Hematopoietic multipotent progenitor cell treated with erythropoietin and hydrocortisone succinate and interleukin-3 and kit ligand, for 4 days (in vitro differentiated cells): ENCODE measurements around the gene ACVRL1.

Experiments used
- DNase-seq: peaks from one replicate; pipeline ENCODE4 v3.0.0-alpha.2; 2015

Gene ACVRL1

DNA sequence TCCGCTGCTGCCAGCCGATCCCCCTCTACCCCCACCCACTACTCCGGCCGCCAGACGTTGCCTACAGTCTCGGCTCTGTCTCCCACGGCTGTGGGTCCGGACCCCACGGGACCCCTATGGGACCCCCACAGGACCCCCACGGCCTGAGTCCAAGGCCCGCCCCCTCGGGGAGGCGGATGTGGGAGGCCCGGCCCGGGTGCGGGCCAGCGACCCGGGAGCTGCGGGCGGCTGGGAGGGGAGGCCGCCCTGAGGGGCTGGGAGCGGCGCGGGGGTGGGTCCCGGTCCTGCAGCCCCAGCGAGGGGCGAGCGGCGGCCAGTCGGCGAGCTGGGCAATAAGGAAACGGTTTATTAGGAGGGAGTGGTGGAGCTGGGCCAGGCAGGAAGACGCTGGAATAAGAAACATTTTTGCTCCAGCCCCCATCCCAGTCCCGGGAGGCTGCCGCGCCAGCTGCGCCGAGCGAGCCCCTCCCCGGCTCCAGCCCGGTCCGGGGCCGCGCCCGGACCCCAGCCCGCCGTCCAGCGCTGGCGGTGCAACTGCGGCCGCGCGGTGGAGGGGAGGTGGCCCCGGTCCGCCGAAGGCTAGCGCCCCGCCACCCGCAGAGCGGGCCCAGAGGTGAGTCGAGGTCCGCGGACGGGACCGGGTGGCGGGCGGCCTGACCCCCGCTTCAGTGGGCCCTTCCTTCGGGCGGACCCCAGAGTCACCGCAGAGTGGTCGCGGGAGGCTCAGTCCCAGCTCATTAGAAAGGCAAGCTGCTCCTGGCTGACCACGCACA is at the start of gene ACVRL1:
Gene ACVRL1 (plus strand): TSS at position 422 of the 773 bp plus-strand sequence. CDS start 4,971 bp downstream, outside the sequence.
- no peak for DNase-seq

GRCh38 chr12:51860986-51861385 is 46.3 kb upstream of the ACVRL1 start:
- no peak for DNase-seq

DNA sequence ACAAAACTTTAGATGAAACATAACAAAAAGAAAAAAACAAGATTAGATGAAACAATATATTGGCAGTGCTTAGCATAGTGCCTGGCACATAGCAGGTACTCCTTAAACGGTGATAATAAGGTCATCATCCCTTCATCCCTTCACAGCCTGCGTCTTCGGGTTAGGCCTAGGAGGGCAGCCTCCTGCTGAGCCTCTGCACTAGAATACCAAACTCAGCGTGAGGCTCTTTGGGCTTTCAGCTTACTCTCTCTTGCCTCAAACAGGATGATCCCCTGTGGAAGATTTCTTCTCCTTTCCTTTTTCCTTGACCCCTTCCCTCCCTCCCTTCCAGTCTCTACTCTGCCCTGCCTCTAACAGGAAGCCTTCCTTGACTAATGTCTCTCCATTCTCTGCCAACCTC is 44.4 kb upstream of the ACVRL1 start:
- DNase-seq = no peak

DNA sequence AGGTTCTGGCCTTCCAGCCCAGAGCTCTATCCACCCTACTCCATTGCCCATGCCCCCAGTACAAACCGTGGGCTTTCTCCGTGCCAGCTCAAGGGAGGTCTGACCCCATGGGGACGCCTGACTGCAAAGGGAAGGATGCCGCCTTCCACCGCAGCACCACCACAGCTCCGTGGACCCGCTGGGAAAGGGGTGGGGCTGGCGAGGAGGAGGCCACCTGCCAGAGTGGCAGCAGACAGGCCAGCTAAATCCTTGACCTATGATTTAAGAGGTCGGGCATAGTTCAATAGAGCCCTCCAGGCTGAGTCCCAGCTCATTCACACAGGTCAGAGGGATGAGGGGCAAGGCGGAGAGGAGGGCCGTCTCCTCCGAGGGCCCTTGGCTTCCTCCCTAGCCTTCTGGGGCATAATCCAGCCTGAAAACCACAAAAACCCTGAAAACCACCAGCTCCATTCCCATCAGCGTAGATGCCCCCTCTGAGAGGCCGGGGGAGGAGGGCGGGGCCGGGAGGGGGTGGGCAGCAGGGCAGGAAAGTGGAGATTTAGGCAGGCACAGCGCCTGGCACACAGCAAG is 43.9 kb upstream of the ACVRL1 start:
- DNase-seq = peak; percentile 32

DNA sequence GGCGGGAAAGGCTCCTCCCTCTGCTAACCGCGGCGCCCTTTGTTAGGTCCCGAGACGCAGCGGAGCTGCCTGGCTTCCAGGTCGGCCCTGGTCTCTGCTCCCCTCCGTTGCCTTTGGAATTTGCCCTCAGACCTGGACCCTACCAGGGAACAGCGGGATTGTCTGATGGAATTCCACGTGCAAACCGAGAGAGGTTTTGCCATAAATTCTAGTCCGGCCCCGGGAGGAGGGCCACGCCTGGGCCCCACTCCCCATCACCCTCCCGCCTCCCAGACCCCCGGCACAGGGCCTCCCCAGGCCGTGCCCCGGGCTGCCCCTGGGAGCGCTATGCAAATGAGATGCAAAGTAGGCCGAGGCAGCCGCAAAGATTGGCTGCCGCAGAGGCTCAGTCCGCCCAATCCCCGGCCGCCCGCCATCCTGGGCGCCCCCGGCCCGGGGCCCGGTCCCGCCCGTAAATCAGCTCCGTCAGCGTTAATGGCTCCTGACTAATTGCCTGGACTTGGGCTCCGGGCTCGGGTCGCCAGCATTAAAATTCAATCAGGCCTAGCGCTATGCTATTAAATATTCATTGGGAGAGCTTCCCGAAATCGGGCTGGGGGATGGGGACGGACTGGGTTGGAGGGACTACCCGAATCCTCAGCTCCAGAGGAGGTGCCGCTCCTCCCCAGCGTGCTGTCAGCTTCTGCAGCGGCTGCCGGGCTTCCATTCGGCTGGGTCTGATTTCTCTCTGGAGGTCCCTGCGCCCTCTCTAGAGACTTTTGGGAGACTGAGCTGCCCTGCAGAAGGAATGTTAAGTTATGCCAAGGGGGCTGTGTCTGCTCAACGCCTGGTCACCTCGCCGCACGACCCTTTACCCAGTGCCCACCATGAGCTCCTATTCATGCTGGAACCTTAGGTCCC is 43.1 kb upstream of the ACVRL1 start:
- DNase-seq = peak; percentile 22

DNA sequence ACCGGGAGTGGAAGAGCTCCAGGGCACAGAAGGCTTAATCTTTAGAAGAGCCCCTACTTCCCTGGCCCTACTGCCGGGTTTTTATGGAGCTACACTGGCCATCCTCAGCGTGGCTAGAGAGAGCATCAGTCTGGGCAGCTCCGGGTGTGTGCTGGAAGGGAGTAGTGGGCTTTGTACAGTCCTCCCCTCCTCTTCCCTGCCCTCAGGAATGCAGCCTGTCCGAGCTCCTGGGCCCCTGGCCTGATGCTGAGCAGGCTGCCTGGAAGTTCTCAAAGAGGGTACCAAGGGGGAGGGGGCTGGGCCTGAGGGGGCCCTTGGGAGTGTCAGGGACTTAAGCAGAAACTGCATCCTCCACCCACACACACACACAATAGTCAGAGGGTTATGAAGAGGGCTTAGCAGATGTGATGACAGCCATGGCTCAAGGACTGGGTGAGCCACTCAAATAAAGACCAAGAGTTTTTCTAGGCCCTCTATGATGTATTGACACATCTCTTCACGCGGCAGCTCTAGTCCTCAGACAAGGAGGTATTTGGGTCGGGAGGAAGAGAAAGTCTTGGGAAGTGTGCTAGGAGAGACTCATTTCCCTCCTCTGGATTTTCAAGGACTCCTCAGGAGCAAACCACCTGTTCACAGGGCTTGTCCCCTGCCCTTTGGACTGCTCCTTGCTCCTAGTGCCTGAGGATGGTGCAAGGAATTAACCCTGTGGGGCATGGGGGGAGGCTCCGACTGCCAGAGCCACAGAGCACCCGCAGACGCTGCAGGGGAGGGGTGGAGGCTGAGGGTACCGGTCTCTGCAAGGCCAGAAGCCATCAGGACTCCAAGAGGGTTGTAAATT is 42.3 kb upstream of the ACVRL1 start:
- DNase-seq = no peak

DNA sequence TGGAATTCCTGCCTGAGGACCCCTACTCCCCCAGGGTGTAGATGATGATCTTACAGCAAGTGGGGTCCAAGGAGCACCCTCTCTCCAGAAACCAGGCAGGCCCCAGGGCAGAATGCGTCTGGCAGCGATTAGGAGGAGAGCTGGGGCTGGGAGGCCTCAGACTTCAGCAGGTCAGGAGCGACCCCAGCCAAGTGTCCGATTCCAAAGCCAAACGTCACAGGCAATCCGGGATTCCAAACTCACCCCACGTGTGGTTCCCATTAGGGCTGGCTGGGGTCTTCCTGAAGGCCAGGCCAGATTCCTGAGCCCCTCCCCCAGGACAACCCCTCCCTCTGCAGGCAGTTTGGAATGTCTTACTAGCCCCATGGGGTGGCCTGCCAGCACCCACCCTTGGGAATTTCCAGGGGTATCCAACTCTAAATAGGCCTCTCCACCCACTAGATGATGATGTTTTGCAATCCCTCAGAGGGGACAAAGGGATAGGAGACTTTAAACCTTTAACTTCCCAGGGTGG is 41.5 kb upstream of the ACVRL1 start:
- no peak for DNase-seq

DNA sequence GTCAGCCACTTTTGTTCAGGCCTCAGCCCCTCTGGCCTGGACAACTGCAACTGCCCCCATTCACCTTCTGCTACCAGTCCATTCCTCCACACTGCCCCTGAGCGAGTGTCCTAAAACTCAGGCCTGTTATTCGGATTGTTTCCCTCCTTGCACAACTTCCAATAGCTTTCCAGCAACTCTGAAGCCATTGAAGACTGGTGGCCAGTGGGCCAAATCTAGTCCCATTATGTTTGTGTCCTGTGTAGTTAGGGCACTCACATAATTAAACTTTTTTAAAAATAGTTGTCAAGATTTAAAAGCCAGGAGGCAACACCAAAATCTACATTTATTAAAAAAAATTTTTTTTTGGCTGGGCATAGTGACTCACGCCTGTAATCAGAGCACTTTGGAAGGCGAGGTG is 41.0 kb upstream of the ACVRL1 start:
- DNase-seq = no peak

DNA sequence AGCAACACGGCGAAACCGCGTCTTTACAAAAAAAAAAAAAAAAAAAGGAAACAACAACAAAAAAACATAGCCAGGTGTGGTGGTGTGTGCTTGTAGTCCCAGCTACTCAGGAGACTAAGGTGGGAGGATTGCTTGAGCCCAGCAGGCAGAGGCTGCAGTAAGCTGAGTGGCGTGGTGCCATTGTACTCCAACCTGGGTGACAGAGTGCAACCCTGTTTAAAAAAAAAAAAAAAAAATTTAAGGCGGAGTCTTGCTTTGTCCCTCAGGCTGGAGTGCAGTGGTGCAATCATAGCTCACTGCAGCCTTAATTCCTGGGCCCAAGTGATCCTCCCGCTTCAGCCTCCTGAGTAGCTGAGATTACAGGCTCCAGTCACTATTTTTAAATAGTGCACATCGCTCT is 40.5 kb upstream of the ACVRL1 start:
- peak; percentile 14 for DNase-seq

DNA sequence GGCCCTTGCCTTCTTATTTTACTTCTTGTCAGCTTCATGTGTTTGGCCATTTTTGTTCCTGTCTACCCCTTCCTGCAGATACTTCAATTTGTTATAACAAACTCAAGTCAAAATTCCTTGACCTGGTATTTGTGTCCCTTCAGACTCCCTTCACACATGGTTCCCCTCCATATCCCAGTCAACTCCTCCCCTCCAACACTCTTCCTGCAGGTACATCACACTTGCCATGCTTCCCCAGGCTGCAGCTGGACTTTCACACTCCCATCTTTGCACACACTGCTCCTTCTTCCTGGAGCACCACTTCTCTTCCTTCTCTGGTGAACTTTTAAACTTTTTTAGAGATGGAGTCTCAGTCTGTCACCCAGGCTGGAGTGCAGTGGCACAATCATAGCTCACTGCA is 39.9 kb upstream of the ACVRL1 start:
- DNase-seq = no peak

GRCh38 chr12:51867796-51868428 is 39.4 kb upstream of the ACVRL1 start:
- no peak for DNase-seq

- DNase-seq = no peak
Observed at GRCh38 chr12:51868821-51869495, 38.3 kb upstream of the ACVRL1 start.

- no peak for DNase-seq
Observed at GRCh38 chr12:51869496-51869865, 37.8 kb upstream of the ACVRL1 start.

- DNase-seq = no peak
Observed at GRCh38 chr12:51869931-51870330, 37.4 kb upstream of the ACVRL1 start.

- DNase-seq = peak; percentile 73
Observed at GRCh38 chr12:51870504-51870903, 36.8 kb upstream of the ACVRL1 start.

DNA sequence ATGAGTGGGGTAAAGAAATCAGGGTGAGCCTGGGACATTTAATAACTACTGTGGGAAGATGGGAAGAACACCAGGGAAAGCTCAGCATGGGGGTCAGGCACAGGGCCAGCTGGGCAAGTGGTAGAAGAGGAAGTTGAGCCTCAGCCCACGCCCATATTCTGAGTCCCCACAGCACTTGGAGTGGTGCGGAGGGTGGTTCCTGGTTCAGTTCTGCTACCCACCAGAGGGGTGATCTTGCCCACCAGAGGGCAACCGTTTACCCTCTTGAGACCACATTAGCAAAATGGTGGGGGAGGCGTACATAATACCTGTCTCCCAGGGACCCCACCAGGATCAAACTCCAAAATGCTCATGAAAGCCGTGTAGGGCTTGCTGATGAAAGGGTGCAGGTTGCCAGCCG is 36.2 kb upstream of the ACVRL1 start:
- DNase-seq = peak; percentile 84

GRCh38 chr12:51871918-51872688 is 35.2 kb upstream of the ACVRL1 start:
- DNase-seq = no peak

GRCh38 chr12:51872689-51872981 is 34.7 kb upstream of the ACVRL1 start:
- DNase-seq = no peak

- no peak for DNase-seq
Observed at GRCh38 chr12:51873251-51873994, 33.9 kb upstream of the ACVRL1 start.

- peak; percentile 34 for DNase-seq
Observed at GRCh38 chr12:51874000-51874399, 33.3 kb upstream of the ACVRL1 start.
